GM19438 (cell line): ENCODE results near the gene SLC25A23.
A peak's percentile ranks its signal among the peaks of the same experiment; 100 is the strongest.
"Not testable (repeated sequence)": the region's sequence is repeated elsewhere in the genome, so short reads cannot be mapped to it uniquely, and the experiment has no call there.

Experiments used
- ATAC-seq: cut with Tn5 transposase; IDR thresholded peaks from one replicate; pipeline ENCODE4 v1.9.1; 2021; ENCODE audit warnings: low read depth; ENCODE audit not compliant: unreplicated experiment

SLC25A23 gene

GRCh38 chr19:6459262-6460098 is at the start of gene SLC25A23:
Gene SLC25A23, minus strand, starts transcription at chr19:6459792. Its CDS starts 164 bp downstream, at chr19:6459628.
- peak; percentile 29 for ATAC-seq

- not testable (repeated sequence) for ATAC-seq
Measured at GRCh38 chr19:6508028-6508771, 48.6 kb upstream of the SLC25A23 start.

GRCh38 chr19:6503407-6504201 is 44.0 kb upstream of the SLC25A23 start:
- no peak for ATAC-seq

GRCh38 chr19:6501740-6502648 is 42.4 kb upstream of the SLC25A23 start, which contains the start of gene TUBB4A:
Gene TUBB4A, minus strand, starts transcription at chr19:6502309. Its CDS starts 97 bp downstream, at chr19:6502212.
- no peak for ATAC-seq

GRCh38 chr19:6500837-6501739 is 41.5 kb upstream of the SLC25A23 start:
- no peak for ATAC-seq

GRCh38 chr19:6499052-6499790 is 39.6 kb upstream of the SLC25A23 start:
- no peak for ATAC-seq

- ATAC-seq = no peak
Measured at GRCh38 chr19:6498294-6499036, 38.9 kb upstream of the SLC25A23 start.

- no peak for ATAC-seq
Measured at GRCh38 chr19:6495947-6496346, 36.4 kb upstream of the SLC25A23 start.

GRCh38 chr19:6494438-6495036 is 34.9 kb upstream of the SLC25A23 start:
- ATAC-seq = no peak

- ATAC-seq = no peak
Measured at GRCh38 chr19:6491802-6492592, 32.4 kb upstream of the SLC25A23 start.

- no peak for ATAC-seq
Measured at GRCh38 chr19:6490134-6490533, 30.5 kb upstream of the SLC25A23 start.

GRCh38 chr19:6489278-6490061 is 29.9 kb upstream of the SLC25A23 start:
- no peak for ATAC-seq

GRCh38 chr19:6484831-6485230 is 25.2 kb upstream of the SLC25A23 start:
- ATAC-seq = no peak

- no peak for ATAC-seq
Measured at GRCh38 chr19:6484230-6484629, 24.6 kb upstream of the SLC25A23 start.

- no peak for ATAC-seq
Measured at GRCh38 chr19:6483235-6483634, 23.6 kb upstream of the SLC25A23 start.

GRCh38 chr19:6482343-6482686 is 22.7 kb upstream of the SLC25A23 start:
- no peak for ATAC-seq
